HG02885 (cell line): ENCODE results near the gene DOCK1.

Experiments
- ATAC-seq: cut with Tn5 transposase; IDR thresholded peaks from one replicate; pipeline ENCODE4 v1.9.1; 2021; ENCODE audit warnings: mild to moderate bottlenecking; ENCODE audit not compliant: unreplicated experiment, poor library complexity

Gene DOCK1

DNA sequence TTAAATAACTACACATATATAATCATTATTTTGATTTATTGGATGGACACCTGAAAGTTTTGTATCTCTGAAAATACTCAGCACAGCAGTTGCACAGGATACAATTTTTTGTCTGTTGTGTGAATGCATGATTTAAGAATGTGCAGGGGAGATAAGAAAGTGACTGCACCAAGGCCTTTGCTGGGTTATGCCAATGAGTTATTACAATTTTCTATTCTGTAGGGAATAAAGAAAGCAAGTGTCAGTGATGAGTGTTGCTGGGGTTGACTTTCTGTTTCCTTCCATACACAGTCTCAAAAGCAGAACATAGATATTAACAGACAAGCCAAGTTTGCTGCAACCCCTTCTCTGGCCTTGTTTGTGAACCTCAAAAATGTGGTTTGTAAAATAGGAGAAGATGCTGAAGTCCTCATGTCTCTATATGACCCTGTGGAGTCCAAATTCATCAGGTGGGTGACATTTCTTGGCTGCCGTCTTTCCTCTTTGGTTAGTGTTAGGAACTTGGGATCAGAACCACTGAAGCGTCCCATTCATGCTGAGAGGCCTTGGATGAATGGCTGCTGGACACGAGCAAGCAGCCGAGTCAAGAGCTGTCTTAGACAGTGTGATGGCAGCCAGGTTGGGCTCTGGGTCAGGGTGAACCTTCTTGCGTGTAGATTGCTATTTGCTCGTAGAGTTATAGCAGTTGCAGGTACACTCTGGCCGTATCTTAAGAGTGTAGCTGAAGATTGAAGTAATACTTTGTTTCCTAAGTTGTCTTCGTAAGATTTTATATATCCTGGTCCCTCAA is 92.8 kb downstream of the DOCK1 start:
- no peak for ATAC-seq

GRCh38 chr10:127000598-127000997 is 95.4 kb downstream of the DOCK1 start:
- no peak for ATAC-seq

- ATAC-seq: no peak
These were observed 97.9 kb downstream of the DOCK1 start for GRCh38 chr10:127003032-127003685.

- no peak for ATAC-seq
These were observed 101.2 kb downstream of the DOCK1 start for GRCh38 chr10:127006453-127006852.

DNA sequence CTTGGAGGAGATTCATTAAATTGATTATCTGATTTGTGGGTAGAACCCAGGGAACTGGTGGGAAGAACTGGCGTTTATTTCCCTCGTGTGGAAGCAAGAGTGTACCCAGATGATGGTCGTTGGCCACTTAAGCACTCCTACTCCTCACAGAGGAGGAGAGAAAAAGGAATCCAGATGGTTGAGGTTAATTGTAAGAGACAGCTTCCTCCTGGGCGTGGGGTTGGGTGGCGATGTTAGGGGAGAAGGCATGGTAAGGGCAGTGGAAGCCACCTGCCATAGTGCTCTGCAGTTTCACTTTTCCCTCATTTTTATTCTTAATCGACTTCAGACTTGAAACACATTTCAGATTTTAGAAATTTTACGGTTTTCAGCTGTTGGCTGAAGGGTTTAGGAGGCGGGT is 104.1 kb downstream of the DOCK1 start:
- no peak for ATAC-seq

- no peak for ATAC-seq
These were observed 105.9 kb downstream of the DOCK1 start for GRCh38 chr10:127011174-127011573.

DNA sequence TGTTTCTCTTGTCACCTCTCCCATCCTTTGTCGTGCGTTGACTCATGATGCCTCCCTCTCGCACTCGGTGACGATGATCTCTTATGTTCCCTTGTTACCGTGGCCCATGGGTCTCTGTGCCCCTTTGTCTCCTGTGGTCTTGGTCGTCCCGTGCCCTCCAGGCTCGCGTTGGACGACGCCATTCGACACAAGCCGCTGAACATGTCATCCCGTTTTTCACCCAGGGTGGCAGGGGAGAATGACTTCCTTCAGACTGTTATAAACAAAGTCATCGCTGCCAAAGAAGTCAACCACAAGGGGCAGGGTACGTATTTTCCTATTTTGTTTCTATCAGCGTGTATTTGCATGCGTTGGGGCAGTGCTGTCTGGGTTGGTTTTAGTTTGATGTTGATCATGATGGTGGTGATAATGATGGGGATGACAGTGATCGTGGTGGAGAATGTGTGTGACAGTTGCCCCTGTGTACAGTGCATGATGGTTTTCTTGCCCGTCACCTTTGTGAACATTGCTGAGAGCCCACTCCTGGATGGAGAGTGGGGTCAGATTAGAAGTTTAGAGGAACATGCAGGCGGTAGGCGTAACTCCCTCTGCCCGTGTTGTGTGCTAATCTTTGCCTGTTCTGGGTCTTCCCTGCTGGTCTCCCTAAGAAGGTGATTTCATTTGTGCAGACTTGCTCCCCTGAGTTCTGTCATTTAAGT is 107.0 kb downstream of the DOCK1 start:
- no peak for ATAC-seq

DNA sequence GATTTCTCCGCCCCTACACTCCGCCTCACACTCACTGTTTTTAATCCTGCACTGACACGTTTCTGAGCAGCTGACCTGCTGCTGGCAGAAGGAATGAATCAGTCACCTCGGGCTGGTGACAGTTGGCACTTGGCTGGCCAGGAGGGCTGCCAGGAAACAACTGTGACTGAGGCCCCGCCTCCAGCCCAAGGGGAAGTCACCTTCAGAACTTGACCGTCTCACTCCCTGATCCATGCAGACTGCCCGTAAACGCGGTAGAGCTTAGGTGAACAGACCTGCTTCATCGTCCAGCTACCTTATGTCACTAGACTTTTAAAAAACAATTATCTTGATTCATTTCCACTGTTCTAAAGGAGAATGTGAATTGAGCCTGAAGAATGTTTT is 107.5 kb downstream of the DOCK1 start:
- no peak for ATAC-seq

- ATAC-seq: no peak
These were observed 108.0 kb downstream of the DOCK1 start for GRCh38 chr10:127013211-127013656.

DNA sequence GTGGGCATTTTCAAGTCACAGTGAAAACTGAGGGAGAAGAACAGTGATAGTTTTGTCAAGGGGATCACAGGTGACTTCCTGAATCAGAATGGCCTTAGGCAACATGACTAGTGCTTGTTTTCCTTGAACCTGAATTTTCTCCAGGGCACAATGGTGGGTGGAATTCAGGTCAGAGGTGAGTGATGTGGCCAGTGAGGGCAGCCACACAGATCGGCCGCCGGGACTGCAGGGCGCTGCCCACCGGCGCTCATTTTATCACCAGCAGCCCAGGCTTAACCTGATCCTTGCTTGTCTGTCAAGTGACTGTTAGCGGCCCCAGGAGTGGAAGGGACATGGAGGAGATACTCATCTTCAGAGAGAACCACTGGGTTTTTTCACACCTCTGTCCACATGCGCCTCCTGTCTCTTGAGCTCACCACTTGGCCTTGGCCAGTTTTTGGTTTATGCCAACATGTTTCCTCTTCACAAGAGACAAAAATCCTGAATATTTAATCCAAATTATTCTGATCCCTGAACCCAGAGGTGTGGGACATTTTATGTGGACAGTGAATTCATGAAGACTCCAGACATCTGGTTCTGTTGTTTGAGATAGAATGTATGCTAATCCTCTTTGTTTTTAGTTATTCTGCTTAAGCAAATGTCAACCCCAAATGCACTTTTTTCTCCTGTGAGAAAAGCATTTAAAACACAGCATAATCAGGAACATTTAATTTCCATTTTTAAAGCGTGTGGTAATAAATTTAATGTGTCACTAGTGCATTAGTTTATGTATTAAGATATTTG is 108.7 kb downstream of the DOCK1 start:
- no peak for ATAC-seq

DNA sequence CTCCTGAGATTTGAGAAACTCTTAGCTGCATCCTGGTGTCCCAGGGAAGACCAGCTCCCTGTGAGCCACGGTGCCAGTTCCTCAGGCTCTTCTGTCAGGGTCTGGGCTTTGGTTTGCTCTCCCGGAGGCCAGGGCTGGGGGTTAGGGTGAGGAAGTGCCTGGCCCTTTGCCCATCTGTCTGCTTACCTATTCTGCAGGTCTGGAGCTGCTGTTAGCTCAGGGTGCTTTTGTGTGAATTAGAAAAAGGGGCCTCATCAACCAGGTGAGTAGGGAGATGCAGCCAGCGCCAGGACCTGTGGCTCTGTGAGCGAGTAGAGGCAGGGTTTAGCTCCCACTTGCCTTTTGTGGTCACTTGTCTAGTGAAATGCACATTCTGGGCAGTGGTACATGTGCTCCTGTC is 109.4 kb downstream of the DOCK1 start:
- ATAC-seq: no peak

DNA sequence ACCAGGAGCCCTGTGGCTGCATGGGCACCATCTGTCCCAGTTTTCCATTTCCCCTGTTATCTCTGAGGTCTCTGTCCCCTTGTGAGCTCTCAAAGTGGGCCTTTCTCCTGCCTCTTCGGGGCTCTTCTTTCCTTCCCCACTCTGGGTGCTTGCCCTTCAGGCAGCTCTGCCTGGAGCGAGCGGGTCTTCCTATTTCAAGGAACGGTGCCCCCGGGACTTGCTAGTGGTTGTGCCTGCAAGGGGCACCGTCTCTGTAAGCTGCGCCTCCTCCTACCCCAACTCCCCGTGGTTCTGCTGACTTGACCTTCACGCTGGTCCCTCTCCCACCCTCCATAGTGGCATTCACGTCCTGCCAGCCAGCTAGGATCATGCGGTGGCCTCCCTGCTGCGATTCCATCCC is 110.1 kb downstream of the DOCK1 start:
- ATAC-seq: no peak

DNA sequence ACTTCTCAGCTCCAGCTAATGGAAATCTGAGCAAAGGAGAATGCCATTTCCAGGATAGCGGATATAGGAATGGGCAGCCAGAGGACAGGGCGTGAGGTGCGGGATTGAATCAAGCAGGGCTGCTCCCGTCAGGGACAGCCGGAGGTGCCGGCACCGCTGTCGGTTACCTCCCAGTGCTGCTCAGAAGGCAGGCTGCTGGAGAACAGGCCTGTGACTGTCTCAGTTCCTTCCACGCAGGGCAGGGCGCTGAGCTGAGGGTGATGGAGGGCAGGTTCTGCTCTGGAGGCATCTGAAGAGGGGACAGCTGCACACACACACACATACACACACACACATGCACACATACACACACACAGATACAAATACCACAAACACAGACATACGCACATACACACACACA is 111.1 kb downstream of the DOCK1 start:
- ATAC-seq: no peak

DNA sequence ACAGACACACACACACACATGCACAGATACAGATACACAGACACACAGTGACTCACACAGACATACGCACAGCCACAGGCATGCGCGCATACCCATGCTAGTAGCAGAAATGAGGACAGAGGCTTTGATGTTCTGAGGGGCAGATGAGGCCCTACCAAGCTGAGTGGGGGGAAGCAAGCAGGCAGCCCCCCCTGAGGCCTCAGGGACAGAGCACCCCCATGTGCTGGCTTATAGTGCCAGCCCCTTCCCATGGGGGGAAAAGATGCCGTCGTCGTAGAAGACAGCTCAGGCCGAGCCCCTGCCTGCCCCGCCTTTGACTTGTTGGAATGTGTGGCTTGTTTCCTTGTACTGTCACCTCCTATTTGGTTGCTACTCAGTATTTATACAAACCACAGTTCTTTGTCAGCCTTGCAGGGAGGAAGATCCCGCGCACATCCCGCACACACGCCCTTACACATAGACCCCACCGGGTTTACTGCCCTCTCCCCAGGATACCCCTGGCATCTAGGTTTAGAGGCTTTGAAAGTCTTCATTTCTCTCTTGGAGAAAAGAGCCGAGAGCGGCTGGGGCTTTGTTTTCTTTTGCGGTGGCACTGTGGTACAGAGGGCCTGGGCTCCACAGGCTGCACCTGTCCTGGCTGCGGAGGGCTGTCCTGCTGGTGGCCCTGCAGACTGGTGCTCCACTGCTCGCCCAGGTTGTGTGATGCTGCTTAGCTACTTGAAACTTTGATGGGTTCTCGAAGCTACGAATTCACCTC is 112.5 kb downstream of the DOCK1 start:
- no peak for ATAC-seq

DNA sequence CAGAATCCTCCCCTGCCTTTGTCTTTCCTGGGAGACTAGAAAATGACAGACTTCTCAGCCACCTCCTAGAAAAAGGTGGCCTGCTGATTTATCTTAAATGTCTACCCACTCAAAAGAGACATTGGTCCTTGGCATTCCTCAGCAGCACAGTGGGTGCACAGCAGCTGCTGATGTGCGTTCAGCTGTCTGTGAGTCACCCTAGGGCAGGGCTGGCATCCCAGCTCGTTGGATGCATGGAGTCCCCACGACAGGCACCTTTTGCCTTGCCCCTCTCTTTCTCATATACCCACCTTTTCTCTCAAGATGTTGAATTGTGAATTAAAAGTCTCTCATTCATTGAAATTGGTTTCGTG is 113.0 kb downstream of the DOCK1 start:
- no peak for ATAC-seq

GRCh38 chr10:127018766-127019165 is 113.5 kb downstream of the DOCK1 start:
- ATAC-seq: no peak

DNA sequence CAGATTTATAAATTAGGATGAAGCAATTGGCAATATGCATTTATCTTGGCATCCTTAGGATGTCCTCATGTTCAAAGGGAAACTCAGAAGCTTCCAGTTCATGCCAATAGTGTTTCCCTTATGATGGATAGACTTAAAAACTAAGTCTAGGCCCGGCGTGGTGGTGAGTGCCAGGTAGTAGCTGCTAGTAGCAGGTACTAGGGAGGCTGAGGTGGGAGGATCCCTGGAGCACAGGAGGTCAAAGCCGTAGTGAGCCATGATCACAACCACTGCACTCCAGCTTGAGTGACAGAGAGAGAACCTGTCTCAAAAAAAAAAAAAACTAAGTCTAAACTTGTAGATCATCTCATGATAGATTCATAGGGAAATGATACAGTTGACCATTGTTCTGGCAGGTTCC is 115.0 kb downstream of the DOCK1 start:
- no peak for ATAC-seq

DNA sequence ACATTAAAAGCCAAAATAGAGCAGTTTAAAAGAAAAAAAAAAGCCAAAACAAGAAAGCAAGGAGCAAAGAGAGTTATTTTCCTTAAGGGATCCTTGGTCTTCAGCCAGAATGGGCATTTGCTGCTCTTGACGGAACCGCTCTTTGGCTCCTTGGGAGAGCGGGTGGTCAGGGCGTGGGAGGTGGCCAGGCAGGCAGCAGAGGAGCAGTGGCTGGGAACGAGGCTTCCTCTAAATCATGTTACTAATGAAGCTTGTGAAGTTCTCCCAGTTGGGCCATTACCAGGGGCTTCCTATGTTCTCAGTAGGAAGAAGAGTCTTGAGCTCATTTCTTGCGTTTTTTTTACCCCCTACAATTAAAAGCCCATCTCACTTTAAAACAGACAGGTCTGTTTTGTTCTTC is 116.6 kb downstream of the DOCK1 start:
- ATAC-seq: no peak

- no peak for ATAC-seq
These were observed 119.6 kb downstream of the DOCK1 start for GRCh38 chr10:127024685-127025435.
